DMS153 treated with DMSO at 0.1 percent for 48 hours (cell line): ENCODE results near the gene RNFT2.

Source experiments
- DNase-seq: peaks from one replicate; lab custom pipeline; 2025; ENCODE audit not compliant: unreplicated experiment; lab: John Stamatoyannopoulos, UW

The RNFT2 gene

GRCh38 chr12:116709768-116710167, 28.3 kb upstream of the RNFT2 start:
- no peak for DNase-seq

GRCh38 chr12:116710370-116711150, 27.6 kb upstream of the RNFT2 start:
- DNase-seq, result no peak

- no peak for DNase-seq
Observed at GRCh38 chr12:116712458-116713303, 25.4 kb upstream of the RNFT2 start.

- DNase-seq, result no peak
Observed at GRCh38 chr12:116713527-116713926, 24.6 kb upstream of the RNFT2 start.

GRCh38 chr12:116714175-116714574, 23.9 kb upstream of the RNFT2 start:
- DNase-seq, result no peak

GRCh38 chr12:116717466-116718437, 20.4 kb upstream of the RNFT2 start:
- no peak for DNase-seq

GRCh38 chr12:116718655-116719454, 19.3 kb upstream of the RNFT2 start:
- DNase-seq, result no peak

GRCh38 chr12:116719731-116720528, 18.2 kb upstream of the RNFT2 start:
- no peak for DNase-seq

GRCh38 chr12:116722245-116722644, 15.9 kb upstream of the RNFT2 start:
- DNase-seq, result no peak

- no peak for DNase-seq
Observed at GRCh38 chr12:116726694-116727093, 11.4 kb upstream of the RNFT2 start.

GRCh38 chr12:116727261-116727660, 10.9 kb upstream of the RNFT2 start:
- DNase-seq, result no peak

GRCh38 chr12:116727891-116728290, 10.2 kb upstream of the RNFT2 start:
- DNase-seq, result no peak

GRCh38 chr12:116731801-116732200, 6.3 kb upstream of the RNFT2 start:
- no peak for DNase-seq

- DNase-seq, result no peak
Observed at GRCh38 chr12:116734156-116734768, 3.9 kb upstream of the RNFT2 start.

GRCh38 chr12:116735084-116735483, 3.0 kb upstream of the RNFT2 start:
- no peak for DNase-seq

GRCh38 chr12:116735951-116736599, 2.0 kb upstream of the RNFT2 start:
- DNase-seq, result no peak

GRCh38 chr12:116736962-116737773, 947 bp upstream of the RNFT2 start:
- no peak for DNase-seq
